DND-41 (cell line): ENCODE data around the gene BLMH.

Source experiments
- ATAC-seq: fragments of 200-7000 bp; cut with Tn5 transposase; 3 replicates; pipeline ENCODE4 v1.9.1; 2021; ENCODE audit warnings: low read depth; ENCODE audit not compliant: insufficient read depth
- DNase-seq: peaks from one replicate; pipeline ENCODE4 v3.0.0-alpha.2; 2020
- H2AFZ ChIP-seq: 2 replicates; pipeline ENCODE4 v1.6.0; 2012; ENCODE audit warnings: low read depth, low read length
- H3K27ac ChIP-seq: 2 replicates; pipeline ENCODE4 v1.5.1; 2012; ENCODE audit warnings: low read length, inconsistent platforms
- H3K27me3 ChIP-seq: fragments of 200-600 bp; sonication (generic); 2 replicates; pipeline ENCODE4 v1.6.0; 2012; ENCODE audit warnings: low read length, mild to moderate bottlenecking, inconsistent platforms; ENCODE audit not compliant: insufficient read depth, poor library complexity
- H3K36me3 ChIP-seq: 2 replicates; pipeline ENCODE4 v1.5.1; 2012; ENCODE audit warnings: low read length, inconsistent platforms; ENCODE audit not compliant: insufficient read depth
- H3K4me1 ChIP-seq: 2 replicates; pipeline ENCODE4 v1.5.1; 2012; ENCODE audit warnings: mild to moderate bottlenecking, low read length; ENCODE audit not compliant: insufficient read depth
- H3K4me2 ChIP-seq: 2 replicates; pipeline ENCODE4 v1.6.0; 2012; ENCODE audit warnings: mild to moderate bottlenecking, moderate library complexity, low read length, inconsistent platforms; ENCODE audit not compliant: insufficient read depth
- H3K4me3 ChIP-seq, 2 experiments: fragments of 200-600 bp in 1 of 2; shearing (Covaris generic) in 1 of 2; 2 replicates each; pipeline ENCODE4 v1.5.1; 2012 to 2016; ENCODE audit warnings: inconsistent platforms in 2 of 2, low read length in 2 of 2, mild to moderate bottlenecking in 2 of 2, low read depth in 1 of 2, moderate library complexity in 1 of 2
- H3K79me2 ChIP-seq: 2 replicates; pipeline ENCODE4 v1.6.0; 2012; ENCODE audit warnings: low read length, inconsistent platforms; ENCODE audit not compliant: insufficient read depth
- H3K9ac ChIP-seq: 2 replicates; pipeline ENCODE4 v1.6.0; 2012; ENCODE audit warnings: low read depth, mild to moderate bottlenecking, inconsistent platforms, low read length, moderate library complexity
- H3K9me3 ChIP-seq: 2 replicates; pipeline ENCODE4 v1.5.1; 2012; ENCODE audit warnings: low read length, moderate library complexity, mild to moderate bottlenecking, inconsistent platforms; ENCODE audit not compliant: insufficient read depth, severe bottlenecking
- H4K20me1 ChIP-seq: 2 replicates; pipeline ENCODE4 v1.6.0; 2012; ENCODE audit warnings: low read length; ENCODE audit not compliant: insufficient read depth
- CTCF ChIP-seq: IDR thresholded peaks from 2 replicates; pipeline ENCODE4 v1.5.1; 2012; ENCODE audit warnings: borderline replicate concordance, low read length, moderate library complexity, mild to moderate bottlenecking; ENCODE audit not compliant: poor library complexity, severe bottlenecking; ENCODE audit errors: extremely low read depth
- EZH2 ChIP-seq: IDR thresholded peaks from 3 replicates; pipeline ENCODE4 v1.6.1; 2012; ENCODE audit warnings: borderline replicate concordance, low read depth, mild to moderate bottlenecking, moderate library complexity, low read length, inconsistent platforms; ENCODE audit not compliant: severe bottlenecking

The BLMH gene

GRCh38 chr17:30210901-30211300 is 80.8 kb downstream of the BLMH start:
- Histone ChIP-seq H3K4me2 (no peak overlapping the region), H3K79me2 (no peaks in the 10 kb centered on the region), H3K9ac (no peak overlapping the region), H3K27me3 (no peaks in the 10 kb centered on the region), H3K4me1 (no peaks in the 10 kb centered on the region), H2AFZ (no peak overlapping the region), H3K36me3 (no peaks in the 10 kb centered on the region), H3K27ac (no peak overlapping the region), H3K4me3 (no peak overlapping the region), H3K9me3 (no peaks in the 10 kb centered on the region), H4K20me1 (no peaks in the 10 kb centered on the region)
- ATAC-seq: no peak
- DNase-seq: no peak
- TF ChIP-seq CTCF: no peak
- no peak for TF ChIP-seq EZH2

DNA sequence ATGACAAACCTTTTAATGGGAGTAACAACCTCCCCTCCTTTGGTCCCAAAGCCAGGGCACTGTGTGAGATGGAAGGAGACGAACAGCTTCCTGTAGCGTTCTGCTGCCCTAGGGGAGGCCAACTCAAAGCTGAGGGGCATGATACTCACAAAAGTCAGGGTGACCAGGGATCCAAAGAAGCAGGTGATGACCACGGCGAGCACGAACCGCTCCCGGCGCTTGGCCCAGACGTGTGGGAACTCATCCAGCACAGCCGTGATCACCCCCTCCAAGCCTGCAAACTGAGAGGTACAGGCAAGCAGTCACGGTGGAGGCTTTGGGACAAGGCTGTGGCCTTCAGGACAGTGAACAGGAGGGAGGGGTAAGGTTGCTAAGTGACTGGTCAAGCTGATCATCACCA is 81.4 kb downstream of the BLMH start:
- H3K4me2 ChIP-seq: no peak overlapping the region
- H3K36me3 ChIP-seq: no peaks in the 10 kb centered on the region
- H3K4me1 ChIP-seq: no peaks in the 10 kb centered on the region
- H3K27me3 ChIP-seq: no peaks in the 10 kb centered on the region
- TF ChIP-seq EZH2: no peak
- TF ChIP-seq CTCF: no peak
- no peak overlapping the region for H2AFZ ChIP-seq
- no peak for ATAC-seq
- H3K9ac ChIP-seq: no peak overlapping the region
- H3K79me2 ChIP-seq: no peaks in the 10 kb centered on the region
- H3K27ac ChIP-seq: no peak overlapping the region
- no peaks in the 10 kb centered on the region for H4K20me1 ChIP-seq
- no peak overlapping the region for H3K4me3 ChIP-seq
- no peak for DNase-seq
- no peaks in the 10 kb centered on the region for H3K9me3 ChIP-seq

DNA sequence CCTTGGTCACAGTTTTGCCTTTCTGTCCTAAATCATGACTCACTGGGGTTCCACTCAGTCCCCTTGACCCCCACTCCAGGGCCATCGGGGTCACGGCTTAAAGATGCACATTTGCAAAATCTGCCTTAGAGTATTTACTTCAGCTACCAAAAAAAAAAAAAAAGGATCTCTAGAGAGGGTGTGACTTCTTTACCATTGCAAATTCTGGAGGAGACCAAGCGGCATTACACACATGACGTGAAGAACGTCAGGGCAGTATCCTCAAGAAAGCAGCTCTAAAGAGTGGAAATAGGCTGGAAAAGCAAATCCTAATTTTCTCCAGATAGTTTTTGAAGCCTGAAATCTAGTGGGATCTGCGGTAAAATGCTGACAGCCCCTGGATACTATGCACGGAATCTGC is 81.8 kb downstream of the BLMH start:
- H3K27me3 ChIP-seq: no peaks in the 10 kb centered on the region
- H3K36me3 ChIP-seq: no peaks in the 10 kb centered on the region
- no peak for DNase-seq
- H2AFZ ChIP-seq: no peak overlapping the region
- H3K4me1 ChIP-seq: no peaks in the 10 kb centered on the region
- no peak overlapping the region for H3K4me3 ChIP-seq
- TF ChIP-seq EZH2 (no peak), CTCF (no peak)
- no peaks in the 10 kb centered on the region for H3K79me2 ChIP-seq
- no peak for ATAC-seq
- H4K20me1 ChIP-seq: no peaks in the 10 kb centered on the region
- H3K4me2 ChIP-seq: no peak overlapping the region
- H3K9me3 ChIP-seq: no peaks in the 10 kb centered on the region
- H3K27ac ChIP-seq: no peak overlapping the region
- no peak overlapping the region for H3K9ac ChIP-seq

DNA sequence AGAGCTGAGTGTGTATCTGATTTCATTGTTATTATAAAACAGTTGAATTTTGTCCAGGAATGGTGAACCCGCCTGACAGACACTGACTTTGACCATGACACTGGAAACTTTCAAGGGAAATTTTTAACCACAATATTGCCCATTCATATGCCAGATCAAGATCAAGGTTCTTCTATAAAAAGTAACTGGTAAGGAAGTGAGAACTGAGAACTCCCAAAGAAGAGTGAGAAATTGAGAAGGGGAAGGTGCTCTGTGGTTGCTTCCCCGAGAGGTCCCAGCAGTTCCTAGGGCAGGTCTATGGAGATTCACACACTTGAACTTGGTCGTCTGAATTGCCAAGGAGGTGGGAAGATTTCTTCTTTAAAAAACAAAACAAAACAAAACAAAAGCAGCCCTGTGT is 83.5 kb downstream of the BLMH start:
- no peak overlapping the region for H3K9ac ChIP-seq
- H2AFZ ChIP-seq: no peak overlapping the region
- H3K79me2 ChIP-seq: no peaks in the 10 kb centered on the region
- no peaks in the 10 kb centered on the region for H3K36me3 ChIP-seq
- H3K4me1 ChIP-seq: no peaks in the 10 kb centered on the region
- no peaks in the 10 kb centered on the region for H4K20me1 ChIP-seq
- H3K4me2 ChIP-seq: no peak overlapping the region
- no peak overlapping the region for H3K4me3 ChIP-seq
- H3K9me3 ChIP-seq: no peaks in the 10 kb centered on the region
- no peak overlapping the region for H3K27ac ChIP-seq
- DNase-seq: no peak
- TF ChIP-seq EZH2 (no peak), CTCF (no peak)
- ATAC-seq: no peak
- peaks cover 3% of the 10 kb centered on the region for H3K27me3 ChIP-seq
